Karpas-422 (cell line): ENCODE results near the gene NRXN3. TPM values are rescaled to one million over a fixed set of nuclear protein-coding genes. Genes with fewer than 3 reads are reported as not detected.

ENCODE experiments used
- DNase-seq: peaks from one replicate; pipeline ENCODE4 v3.0.0-alpha.2; 2015
- H2AFZ ChIP-seq: fragments of 200-600 bp; sonication (generic); 2 replicates; pipeline ENCODE4 v1.6.1; 2014; ENCODE audit warnings: antibody characterized with exemption, low read length, mixed read lengths
- H3K27ac ChIP-seq: fragments of 200-600 bp; sonication (generic); 2 replicates; pipeline ENCODE4 v1.5.1; 2014; ENCODE audit warnings: mild to moderate bottlenecking, low read length, moderate library complexity
- H3K27me3 ChIP-seq: fragments of 200-600 bp; sonication (generic); 2 replicates; pipeline ENCODE4 v1.6.1; 2014; ENCODE audit warnings: low read length, mixed read lengths
- H3K36me3 ChIP-seq: fragments of 200-600 bp; sonication (generic); 2 replicates; pipeline ENCODE4 v1.6.1; 2014; ENCODE audit warnings: low read length, mixed read lengths; ENCODE audit not compliant: insufficient read depth
- H3K4me1 ChIP-seq: fragments of 200-600 bp; sonication (generic); 2 replicates; pipeline ENCODE4 v1.6.1; 2014; ENCODE audit warnings: mild to moderate bottlenecking, low read length, mixed read lengths
- H3K4me2 ChIP-seq: fragments of 200-600 bp; sonication (generic); 2 replicates; pipeline ENCODE4 v1.6.1; 2014; ENCODE audit warnings: low read length, low read depth, mild to moderate bottlenecking; ENCODE audit not compliant: poor library complexity, severe bottlenecking
- H3K4me3 ChIP-seq: fragments of 200-600 bp; sonication (generic); 2 replicates; pipeline ENCODE4 v1.5.1; 2014; ENCODE audit warnings: mild to moderate bottlenecking, antibody characterized with exemption, low read length, mixed read lengths
- H3K79me2 ChIP-seq: fragments of 200-600 bp; sonication (generic); 2 replicates; pipeline ENCODE4 v1.6.1; 2014; ENCODE audit warnings: mild to moderate bottlenecking, low read length, mixed read lengths
- H3K9ac ChIP-seq: fragments of 200-600 bp; sonication (generic); 2 replicates; pipeline ENCODE4 v1.6.0; 2014; ENCODE audit warnings: low read length
- H3K9me2 ChIP-seq: fragments of 200-600 bp; sonication (generic), shearing (Covaris generic); replicated peaks from 2 replicates; pipeline ENCODE4 v1.6.0; 2014; ENCODE audit warnings: mild to moderate bottlenecking, low read length, moderate library complexity; ENCODE audit not compliant: insufficient read depth
- H3K9me3 ChIP-seq: fragments of 300-700, 200-600 bp; sonication (generic); 2 replicates; pipeline ENCODE4 v1.6.1; 2014; ENCODE audit warnings: low read length, mixed read lengths
- H4K20me1 ChIP-seq: fragments of 200-600 bp; sonication (generic); 2 replicates; pipeline ENCODE4 v1.6.1; 2014; ENCODE audit warnings: mild to moderate bottlenecking, antibody characterized with exemption, low read length, low read depth; ENCODE audit not compliant: insufficient read depth
- total RNA-seq: library from RNA; depleted of rRNA; stranded (reverse); fragments of >200 nt; shearing (Covaris generic); gene quantifications from 2 replicates; pipeline ENCODE4 v1.2.3, GENCODE V29; 2014; ENCODE audit warnings: low replicate concordance

NRXN3 gene
- total RNA-seq, 1 experiment from 2014 or later = not detected

GRCh38 chr14:79417961-79418360, 1247.8 kb downstream of the NRXN3 start:
- Histone ChIP-seq H3K27ac (no peak overlapping the region), H3K4me2 (no peak overlapping the region), H4K20me1 (no peaks in the 10 kb centered on the region), H3K27me3 (no peaks in the 10 kb centered on the region), H3K9me2 (no peaks in the 10 kb centered on the region; the same call in 1 of the 2 replicates), H3K9ac (no peak overlapping the region), H2AFZ (no peak overlapping the region), H3K9me3 (no peaks in the 10 kb centered on the region), H3K4me3 (no peak overlapping the region), H3K79me2 (no peaks in the 10 kb centered on the region), H3K36me3 (no peaks in the 10 kb centered on the region), H3K4me1 (no peaks in the 10 kb centered on the region)
- DNase-seq = no peak

GRCh38 chr14:79418649-79419415, 1248.7 kb downstream of the NRXN3 start:
- H3K36me3 ChIP-seq = no peaks in the 10 kb centered on the region
- H4K20me1 ChIP-seq = no peaks in the 10 kb centered on the region
- H3K4me3 ChIP-seq = no peak overlapping the region
- no peaks in the 10 kb centered on the region for H3K27me3 ChIP-seq
- no peaks in the 10 kb centered on the region for H3K79me2 ChIP-seq
- H3K4me1 ChIP-seq = no peaks in the 10 kb centered on the region
- no peak overlapping the region for H2AFZ ChIP-seq
- no peaks in the 10 kb centered on the region; the same call in 1 of the 2 replicates for H3K9me2 ChIP-seq
- H3K27ac ChIP-seq = no peak overlapping the region
- H3K4me2 ChIP-seq = no peak overlapping the region
- no peaks in the 10 kb centered on the region for H3K9me3 ChIP-seq
- H3K9ac ChIP-seq = no peak overlapping the region
- DNase-seq = no peak

- Histone ChIP-seq H3K9me3 (no peaks in the 10 kb centered on the region), H3K79me2 (no peaks in the 10 kb centered on the region), H3K4me3 (no peak overlapping the region), H3K4me2 (no peak overlapping the region), H3K27ac (no peak overlapping the region), H3K36me3 (no peaks in the 10 kb centered on the region), H3K9me2 (no peaks in the 10 kb centered on the region), H3K9ac (no peak overlapping the region), H2AFZ (no peak overlapping the region), H3K27me3 (no peaks in the 10 kb centered on the region), H3K4me1 (no peaks in the 10 kb centered on the region), H4K20me1 (no peaks in the 10 kb centered on the region)
- no peak for DNase-seq
Observed at GRCh38 chr14:79419571-79420327, 1249.6 kb downstream of the NRXN3 start.

GRCh38 chr14:79420725-79421124, 1250.6 kb downstream of the NRXN3 start:
- Histone ChIP-seq H3K4me1 (no peaks in the 10 kb centered on the region), H3K9ac (no peak overlapping the region), H4K20me1 (no peaks in the 10 kb centered on the region), H2AFZ (no peak overlapping the region), H3K9me2 (no peaks in the 10 kb centered on the region), H3K36me3 (no peaks in the 10 kb centered on the region), H3K27ac (no peak overlapping the region), H3K9me3 (no peaks in the 10 kb centered on the region), H3K4me2 (no peak overlapping the region), H3K27me3 (no peaks in the 10 kb centered on the region), H3K4me3 (no peak overlapping the region), H3K79me2 (no peaks in the 10 kb centered on the region)
- no peak for DNase-seq

GRCh38 chr14:79421811-79422210, 1251.6 kb downstream of the NRXN3 start:
- H3K36me3 ChIP-seq = no peaks in the 10 kb centered on the region
- H3K9ac ChIP-seq = no peak overlapping the region
- no peak overlapping the region for H3K4me3 ChIP-seq
- no peak overlapping the region for H3K4me2 ChIP-seq
- no peak overlapping the region for H3K27ac ChIP-seq
- no peaks in the 10 kb centered on the region for H3K9me2 ChIP-seq
- DNase-seq = no peak
- no peaks in the 10 kb centered on the region for H3K79me2 ChIP-seq
- H3K4me1 ChIP-seq = no peaks in the 10 kb centered on the region
- no peak overlapping the region for H2AFZ ChIP-seq
- H3K9me3 ChIP-seq = no peaks in the 10 kb centered on the region
- H4K20me1 ChIP-seq = no peaks in the 10 kb centered on the region
- H3K27me3 ChIP-seq = no peaks in the 10 kb centered on the region

- no peak overlapping the region for H3K9ac ChIP-seq
- DNase-seq = no peak
- H3K9me2 ChIP-seq = no peaks in the 10 kb centered on the region
- H4K20me1 ChIP-seq = no peaks in the 10 kb centered on the region
- no peaks in the 10 kb centered on the region for H3K79me2 ChIP-seq
- no peak overlapping the region for H3K27ac ChIP-seq
- no peaks in the 10 kb centered on the region for H3K4me1 ChIP-seq
- no peaks in the 10 kb centered on the region for H3K27me3 ChIP-seq
- no peaks in the 10 kb centered on the region for H3K9me3 ChIP-seq
- no peak overlapping the region for H2AFZ ChIP-seq
- no peaks in the 10 kb centered on the region for H3K36me3 ChIP-seq
- no peak overlapping the region for H3K4me3 ChIP-seq
- no peak overlapping the region for H3K4me2 ChIP-seq
Observed at GRCh38 chr14:79424462-79424861, 1254.3 kb downstream of the NRXN3 start.

GRCh38 chr14:79426103-79426755, 1256.1 kb downstream of the NRXN3 start:
- Histone ChIP-seq H2AFZ (no peak overlapping the region), H3K27ac (no peak overlapping the region), H3K4me2 (no peak overlapping the region), H3K79me2 (no peaks in the 10 kb centered on the region), H3K9me3 (no peaks in the 10 kb centered on the region), H3K4me3 (no peak overlapping the region), H3K4me1 (no peaks in the 10 kb centered on the region), H3K9me2 (no peaks in the 10 kb centered on the region), H3K27me3 (no peaks in the 10 kb centered on the region), H3K9ac (no peak overlapping the region), H3K36me3 (no peaks in the 10 kb centered on the region), H4K20me1 (no peaks in the 10 kb centered on the region)
- DNase-seq = no peak

- Histone ChIP-seq H3K9me2 (no peaks in the 10 kb centered on the region), H3K4me3 (no peak overlapping the region), H3K9me3 (no peaks in the 10 kb centered on the region), H3K27ac (no peak overlapping the region), H3K9ac (no peak overlapping the region), H3K4me1 (no peaks in the 10 kb centered on the region), H3K27me3 (no peaks in the 10 kb centered on the region), H3K4me2 (no peak overlapping the region), H3K36me3 (no peaks in the 10 kb centered on the region), H2AFZ (no peak overlapping the region), H3K79me2 (no peaks in the 10 kb centered on the region), H4K20me1 (no peaks in the 10 kb centered on the region)
- no peak for DNase-seq
Observed at GRCh38 chr14:79432640-79433039, 1262.5 kb downstream of the NRXN3 start.
